ENCODE results near the gene EHD1. TPM values are rescaled to one million over a fixed set of nuclear protein-coding genes. Genes with fewer than 3 reads are reported as not detected.

Gene EHD1
- total RNA-seq, 2 donors from 2014 or later: 67.4 to 140 TPM

DNA sequence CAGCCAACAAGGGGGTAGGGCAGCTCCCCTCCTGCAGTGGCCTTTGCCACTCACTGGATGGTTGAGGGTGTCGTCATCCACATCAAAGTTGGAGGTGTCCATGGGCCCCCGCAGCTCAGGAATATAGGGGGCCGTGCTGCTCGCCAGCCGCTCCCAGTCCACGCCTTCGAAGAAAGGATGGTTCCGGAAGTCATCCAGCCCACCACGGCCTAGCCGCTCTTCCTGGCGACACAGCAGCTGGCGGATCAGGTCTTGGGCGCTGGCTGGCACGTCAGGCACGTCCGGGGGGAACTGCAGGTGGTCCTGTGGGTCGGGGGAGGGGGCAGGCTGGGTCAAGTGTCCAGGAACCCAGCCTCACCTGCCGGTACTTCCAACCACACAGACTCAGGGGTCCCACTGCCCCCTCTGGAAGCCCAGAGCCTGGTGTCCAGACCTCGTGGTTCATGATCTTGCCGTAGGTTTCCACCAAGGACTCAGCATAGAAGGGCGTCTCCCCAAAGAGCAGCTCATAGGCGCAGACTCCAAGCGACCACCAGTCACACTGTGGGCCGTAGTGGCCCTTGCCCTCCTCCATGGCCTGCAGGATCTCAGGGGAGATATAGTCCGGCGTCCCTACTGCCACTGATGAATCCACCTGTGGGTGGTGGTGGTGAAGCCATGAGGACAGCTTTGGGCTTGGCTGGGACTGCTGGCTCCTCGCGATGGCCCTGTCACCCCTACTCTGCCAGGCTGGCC lies 39.7 kb downstream of the EHD1 start:
- no peak for TF ChIP-seq CTCF (IDR thresholded peaks at IDR 0.05)
- Histone ChIP-seq H3K27ac (no peak overlapping the region), H3K4me3 (no peak overlapping the region), H3K4me1 (ENCODE audit: control insufficient read depth in 1 of 2, low read depth in 2 of 2) (no peaks in the 10 kb centered on the region), H3K27me3 (replicated peaks; ENCODE audit: insufficient read depth) (no peaks in the 10 kb centered on the region), H3K9me3 (no peaks in the 10 kb centered on the region), H3K36me3 (no peaks in the 10 kb centered on the region)
- ATAC-seq (ENCODE audit: insufficient number of reproducible peaks, low FRiP score, low read depth) (no peak), DNase-seq (ENCODE audit: low spot score) (no peak)

GRCh38 chr11:64837887-64838351 lies 40.5 kb downstream of the EHD1 start:
- no peak for TF ChIP-seq CTCF (IDR thresholded peaks at IDR 0.05)
- no peak for ATAC-seq (ENCODE audit: insufficient number of reproducible peaks, low FRiP score, low read depth)
- no peak overlapping the region for H3K27ac ChIP-seq
- H3K4me3 ChIP-seq: no peak overlapping the region
- H3K27me3 ChIP-seq (replicated peaks; ENCODE audit: insufficient read depth): no peaks in the 10 kb centered on the region
- no peaks in the 10 kb centered on the region for H3K9me3 ChIP-seq
- DNase-seq (ENCODE audit: low spot score): no peak
- H3K4me1 ChIP-seq (ENCODE audit: control insufficient read depth in 1 of 2, low read depth in 2 of 2): no peaks in the 10 kb centered on the region
- H3K36me3 ChIP-seq: no peaks in the 10 kb centered on the region

- no peak for DNase-seq (ENCODE audit: low spot score)
These were observed 41.9 kb downstream of the EHD1 start for GRCh38 chr11:64836448-64837072.

GRCh38 chr11:64835616-64836447 lies 42.6 kb downstream of the EHD1 start:
- Histone ChIP-seq H3K9me3 (no peaks in the 10 kb centered on the region), H3K36me3 (no peaks in the 10 kb centered on the region), H3K27me3 (replicated peaks; ENCODE audit: insufficient read depth) (no peaks in the 10 kb centered on the region), H3K27ac (no peak overlapping the region), H3K4me1 (ENCODE audit: control insufficient read depth in 1 of 2, low read depth in 2 of 2) (no peaks in the 10 kb centered on the region), H3K4me3 (no peak overlapping the region)
- DNase-seq (ENCODE audit: low spot score): no peak
- no peak for ATAC-seq (ENCODE audit: insufficient number of reproducible peaks, low FRiP score, low read depth)
- no peak for TF ChIP-seq CTCF (IDR thresholded peaks at IDR 0.05)

More at GRCh38 chr11:64836448-64837072, 41.9 kb downstream of the EHD1 start:
- Histone ChIP-seq H3K27ac (no peak overlapping the region), H3K27me3 (replicated peaks; ENCODE audit: insufficient read depth) (no peaks in the 10 kb centered on the region), H3K9me3 (no peaks in the 10 kb centered on the region), H3K4me1 (ENCODE audit: control insufficient read depth in 1 of 2, low read depth in 2 of 2) (no peaks in the 10 kb centered on the region), H3K4me3 (no peak overlapping the region), H3K36me3 (no peaks in the 10 kb centered on the region)
- TF ChIP-seq CTCF (IDR thresholded peaks at IDR 0.05): no peak
- no peak for ATAC-seq (ENCODE audit: insufficient number of reproducible peaks, low FRiP score, low read depth)

Data from thoracic aorta (tissue), 2 donors.